GM19324 (cell line): ENCODE measurements around the gene RANBP10.
A peak's percentile ranks its signal among the peaks of the same experiment; 100 is the strongest.
"Not testable (repeated sequence)": the region's sequence is repeated elsewhere in the genome, so short reads cannot be mapped to it uniquely, and the experiment has no call there.

Experiments used
- ATAC-seq: cut with Tn5 transposase; IDR thresholded peaks from one replicate; pipeline ENCODE4 v1.9.1; 2021; ENCODE audit warnings: mild to moderate bottlenecking, moderate library complexity; ENCODE audit not compliant: unreplicated experiment, low FRiP score

Gene RANBP10

GRCh38 chr16:67719048-67719777 is 87.1 kb downstream of the RANBP10 start, which contains the start of gene GFOD2:
TSS of gene GFOD2 (minus strand) at chr16:67719316. CDS start at chr16:67685715, 33,601 bp downstream.
- peak; percentile 87 for ATAC-seq

GRCh38 chr16:67718668-67719047 is 87.7 kb downstream of the RANBP10 start:
- no peak for ATAC-seq

- ATAC-seq, result no peak
Measured at GRCh38 chr16:67716097-67716496, 90.3 kb downstream of the RANBP10 start.

- no peak for ATAC-seq
Measured at GRCh38 chr16:67714522-67714921, 91.8 kb downstream of the RANBP10 start.

- ATAC-seq, result no peak
Measured at GRCh38 chr16:67713647-67714273, 92.6 kb downstream of the RANBP10 start.

GRCh38 chr16:67710607-67711006 is 95.8 kb downstream of the RANBP10 start:
- no peak for ATAC-seq

GRCh38 chr16:67709050-67709449 is 97.3 kb downstream of the RANBP10 start:
- no peak for ATAC-seq

GRCh38 chr16:67708368-67708771 is 98.0 kb downstream of the RANBP10 start:
- no peak for ATAC-seq

- ATAC-seq, result no peak
Measured at GRCh38 chr16:67707790-67708189, 98.6 kb downstream of the RANBP10 start.

- no peak for ATAC-seq
Measured at GRCh38 chr16:67707210-67707609, 99.2 kb downstream of the RANBP10 start.

GRCh38 chr16:67704110-67704509 is 102.2 kb downstream of the RANBP10 start:
- no peak for ATAC-seq

- no peak for ATAC-seq
Measured at GRCh38 chr16:67703626-67704025, 102.7 kb downstream of the RANBP10 start.

GRCh38 chr16:67702130-67702529 is 104.2 kb downstream of the RANBP10 start:
- ATAC-seq, result no peak

- ATAC-seq, result no peak
Measured at GRCh38 chr16:67701420-67701819, 104.9 kb downstream of the RANBP10 start.

- ATAC-seq, result no peak
Measured at GRCh38 chr16:67699265-67699664, 107.1 kb downstream of the RANBP10 start.

- ATAC-seq, result no peak
Measured at GRCh38 chr16:67697422-67698185, 108.8 kb downstream of the RANBP10 start.

- no peak for ATAC-seq
Measured at GRCh38 chr16:67694611-67695010, 111.7 kb downstream of the RANBP10 start.

GRCh38 chr16:67693517-67694285 is 112.7 kb downstream of the RANBP10 start:
- ATAC-seq, result not testable (repeated sequence)

- no peak for ATAC-seq
Measured at GRCh38 chr16:67685388-67686112, 120.8 kb downstream of the RANBP10 start.

- no peak for ATAC-seq
Measured at GRCh38 chr16:67683767-67684166, 122.6 kb downstream of the RANBP10 start.
